ENCODE measurements around the gene FAM117B. TPM values are rescaled to one million over a fixed set of nuclear protein-coding genes. Genes with fewer than 3 reads are reported as not detected.

The FAM117B gene
- total and polyA plus RNA-seq, 2 of the 8 experiments (the other 6 are each of a cell fraction or from before 2014, with no cell fraction given) = 3.9 to 22.6 TPM

- Histone ChIP-seq H3K4me2 (ENCODE audit: insufficient read depth in 1 of 2, low read depth in 2 of 2, low read length in 2 of 2) (no peak overlapping the region), H3K4me3 (ENCODE audit: extremely low read depth in 1 of 4, insufficient read depth in 2 of 4, low read depth in 3 of 4, low read length in 4 of 4) (no peak overlapping the region), H3K23ac (ENCODE audit: insufficient read length) (no peak overlapping the region), H4K8ac (ENCODE audit: extremely low read depth, insufficient read depth, low read length) (no peak overlapping the region), H2BK120ac (replicated peaks; ENCODE audit: low read depth, low read length) (no peak overlapping the region), H2AK5ac (ENCODE audit: low read depth, low read length) (no peak overlapping the region), H3K14ac (ENCODE audit: insufficient read length) (no peak overlapping the region), H4K5ac (ENCODE audit: insufficient read length, low read depth, low read length) (no peak overlapping the region), H3K56ac (replicated peaks; ENCODE audit: insufficient read length, low read depth, low read length) (no peak overlapping the region), H2BK20ac (ENCODE audit: low read length) (no peak overlapping the region), H3K9ac (replicated peaks in 1 of 4; ENCODE audit: extremely low read depth in 1 of 4, low read depth in 3 of 4, low read length in 3 of 4) (no peak overlapping the region), H3K18ac (ENCODE audit: extremely low read depth, low read length) (no peak overlapping the region), H2BK15ac (ENCODE audit: low read length) (no peak overlapping the region), H3K9me3 (ENCODE audit: insufficient read depth in 2 of 2, low read depth in 1 of 2, low read length in 1 of 2) (no peaks in the 10 kb centered on the region), H3K4ac (replicated peaks; ENCODE audit: insufficient read length, low read depth, low read length) (no peak overlapping the region), H3K27ac (ENCODE audit: low read depth, low read length) (no peak overlapping the region), H3K36me3 (ENCODE audit: control insufficient read depth in 2 of 4, insufficient read depth in 4 of 4, low read length in 3 of 4) (no peaks in the 10 kb centered on the region; a peak in 1 of 8 replicates), H3K27me3 (replicated peaks in 1 of 4; ENCODE audit: control insufficient read depth in 3 of 4, extremely low read depth in 1 of 4, insufficient read depth in 3 of 4, low read length in 3 of 4) (no peaks in the 10 kb centered on the region), H3K4me1 (replicated peaks in 1 of 4; ENCODE audit: control insufficient read depth in 3 of 4, insufficient read depth in 4 of 4, low read length in 3 of 4) (peaks cover 0 to 5% (median 0%) of the 10 kb centered on the region in 4 experiments; a peak in 1 of 7 replicates), H4K20me1 (replicated peaks in 1 of 2; ENCODE audit: control insufficient read depth in 1 of 2, insufficient read depth in 2 of 2, low read length in 2 of 2) (no peaks in the 10 kb centered on the region), H4K91ac (replicated peaks; ENCODE audit: insufficient read length, low read length) (no peak overlapping the region), H3K79me1 (ENCODE audit: low read depth, low read length) (no peaks in the 10 kb centered on the region), H3K23me2 (ENCODE audit: low read depth, low read length) (no peaks in the 10 kb centered on the region), H2AFZ (ENCODE audit: low read length) (no peak overlapping the region), H3K79me2 (ENCODE audit: control insufficient read depth in 1 of 2, insufficient read depth in 2 of 2, low read length in 2 of 2) (no peaks in the 10 kb centered on the region), H2BK12ac (ENCODE audit: low read depth, low read length) (no peak overlapping the region), H2BK5ac (ENCODE audit: low read depth, low read length) (no peak overlapping the region)
- 88% methylated on average over 3 of the region's 3 CpGs; no CpG with 5 or more reads in 1 of the 2 experiments for WGBS, 2 experiments (ENCODE audit: extremely low coverage in 1 of 2, insufficient coverage in 1 of 2, insufficient read length in 1 of 2, insufficient replicate concordance in 2 of 2, low coverage in 1 of 2, low lambda C conversion rate in 2 of 2, missing lambda C conversion rate in 1 of 2)
- DNase-seq (ENCODE audit: low read depth in 1 of 2, low spot score in 2 of 2) = no peak
- ChIA-PET POLR2A (ENCODE audit: partially characterized antibody) (no interaction called here), CTCF (ENCODE audit: partially characterized antibody) (interaction anchor here (1.0 kb wide), 1 partner anchor 234 kb away, joined by 3 read pairs; no protein-coding TSS in a partner anchor)
- no peak for FAIRE-seq
- no peak for TF ChIP-seq TAF1 (IDR thresholded peaks at IDR 0.05; ENCODE audit: low read depth, low read length)
- no peak for TF ChIP-seq SAP30 (IDR thresholded peaks at IDR 0.05; ENCODE audit: insufficient read depth, insufficient replicate concordance, low read length)
- TF ChIP-seq KDM4A (IDR thresholded peaks at IDR 0.05; ENCODE audit: low read depth, low read length, severe bottlenecking) = no peak
- TF ChIP-seq ATF2 (IDR thresholded peaks at IDR 0.05; ENCODE audit: low read length) = no peak
- no peak for TF ChIP-seq CHD2 (IDR thresholded peaks at IDR 0.05; ENCODE audit: low read length)
- no peak for TF ChIP-seq RAD21 (IDR thresholded peaks at IDR 0.05 in 1 of 2, conservative IDR thresholded peaks at IDR 0.05 in 1 of 2; ENCODE audit: low read depth in 2 of 2, low read length in 2 of 2)
- no peak for TF ChIP-seq CTCF (IDR thresholded peaks at IDR 0.05; ENCODE audit: control extremely low read depth in 1 of 3, insufficient read depth in 1 of 3, low read depth in 1 of 3, low read length in 3 of 3)
- no peak for TF ChIP-seq MAFK (IDR thresholded peaks at IDR 0.05; ENCODE audit: low read depth, low read length)
- TF ChIP-seq GTF2F1 (IDR thresholded peaks at IDR 0.05; ENCODE audit: borderline replicate concordance, low read depth, low read length) = no peak
Observed at GRCh38 chr2:202808754-202809153, 174.0 kb downstream of the FAM117B start.

Measured in H1 (cell line).